NCI-H748 treated with DMSO at 0.1 percent for 48 hours (cell line): ENCODE results near the gene REV3L.
"Not testable (repeated sequence)": the region's sequence is repeated elsewhere in the genome, so short reads cannot be mapped to it uniquely, and the experiment has no call there.

Experiments
- DNase-seq: peaks from one replicate; lab custom pipeline; 2025; lab: John Stamatoyannopoulos, UW

REV3L gene

DNA sequence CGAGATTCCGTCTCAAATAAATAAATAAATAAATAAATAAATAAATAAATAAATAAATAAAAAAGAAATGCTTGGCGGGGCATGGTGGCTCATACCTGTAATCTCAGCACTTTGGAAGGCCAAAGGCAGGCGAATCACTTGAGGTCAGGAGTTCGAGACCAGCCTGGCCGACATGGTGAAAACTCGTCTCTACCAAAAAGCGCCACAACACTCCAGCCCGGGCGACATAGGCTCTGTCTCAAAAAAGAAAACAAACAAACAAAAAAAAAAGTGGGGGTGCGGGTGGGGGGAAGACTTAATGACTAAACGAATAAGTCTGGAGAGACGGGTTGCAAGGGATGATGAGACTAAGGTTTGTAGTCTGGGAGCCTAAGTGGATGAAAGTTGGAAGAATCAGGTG, 225.0 kb downstream of the REV3L start:
- no peak for DNase-seq

DNA sequence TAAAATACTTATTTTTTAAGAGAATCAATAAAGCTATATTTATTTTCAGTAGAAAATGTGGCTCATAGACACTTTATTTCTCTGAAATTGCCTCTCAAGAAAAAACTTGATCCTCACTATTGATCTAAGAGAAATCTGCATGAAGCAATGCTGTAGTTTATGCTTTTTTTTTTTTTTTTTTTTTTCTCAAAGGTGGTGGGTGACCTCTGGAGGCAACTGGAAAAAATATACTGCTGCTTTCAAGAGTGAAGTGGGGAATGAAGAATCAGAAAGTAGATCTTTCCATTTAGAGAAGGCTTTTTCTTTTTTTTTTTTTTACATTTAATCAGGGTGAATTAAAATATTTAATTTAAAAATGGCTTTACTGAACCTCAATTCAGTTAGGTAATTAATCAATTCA, 226.4 kb downstream of the REV3L start:
- DNase-seq, result no peak

DNA sequence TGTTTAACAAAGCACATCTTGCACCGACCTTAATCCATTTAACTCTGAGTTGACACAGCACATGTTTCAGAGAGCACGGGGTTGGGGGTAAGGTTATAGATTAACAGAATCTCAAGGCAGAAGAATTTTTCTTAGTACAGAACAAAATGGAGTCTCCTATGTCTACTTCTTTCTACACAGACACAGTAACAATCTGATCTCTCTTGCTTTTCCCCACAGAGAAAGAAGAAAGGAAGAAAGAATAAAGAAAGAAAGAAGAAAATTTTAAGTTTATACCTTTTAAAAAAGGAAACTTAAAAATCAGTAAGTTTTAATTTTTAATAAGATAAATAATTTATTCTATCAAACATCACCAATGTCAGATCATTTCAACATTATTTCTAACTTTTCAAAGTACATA, 227.2 kb downstream of the REV3L start:
- DNase-seq, result not testable (repeated sequence)

DNA sequence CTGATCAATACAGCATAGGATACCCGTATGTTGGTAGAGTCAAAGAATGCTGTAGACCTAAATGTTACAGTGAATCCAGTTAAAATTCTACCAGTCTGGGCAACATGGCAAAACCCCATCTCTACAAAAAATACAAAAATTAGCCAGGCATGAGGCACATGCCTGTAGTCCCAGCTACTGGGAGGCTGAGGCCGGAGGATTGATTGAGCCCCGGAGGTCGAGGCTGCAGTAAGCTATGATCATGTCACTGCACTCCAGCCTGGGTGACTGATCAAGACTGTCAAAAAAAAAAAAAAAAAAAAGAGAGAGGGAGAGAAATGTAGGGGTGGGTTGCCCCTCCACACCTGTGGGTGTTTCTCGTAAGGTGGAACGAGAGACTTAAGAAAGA, 228.2 kb downstream of the REV3L start:
- DNase-seq, result no peak

DNA sequence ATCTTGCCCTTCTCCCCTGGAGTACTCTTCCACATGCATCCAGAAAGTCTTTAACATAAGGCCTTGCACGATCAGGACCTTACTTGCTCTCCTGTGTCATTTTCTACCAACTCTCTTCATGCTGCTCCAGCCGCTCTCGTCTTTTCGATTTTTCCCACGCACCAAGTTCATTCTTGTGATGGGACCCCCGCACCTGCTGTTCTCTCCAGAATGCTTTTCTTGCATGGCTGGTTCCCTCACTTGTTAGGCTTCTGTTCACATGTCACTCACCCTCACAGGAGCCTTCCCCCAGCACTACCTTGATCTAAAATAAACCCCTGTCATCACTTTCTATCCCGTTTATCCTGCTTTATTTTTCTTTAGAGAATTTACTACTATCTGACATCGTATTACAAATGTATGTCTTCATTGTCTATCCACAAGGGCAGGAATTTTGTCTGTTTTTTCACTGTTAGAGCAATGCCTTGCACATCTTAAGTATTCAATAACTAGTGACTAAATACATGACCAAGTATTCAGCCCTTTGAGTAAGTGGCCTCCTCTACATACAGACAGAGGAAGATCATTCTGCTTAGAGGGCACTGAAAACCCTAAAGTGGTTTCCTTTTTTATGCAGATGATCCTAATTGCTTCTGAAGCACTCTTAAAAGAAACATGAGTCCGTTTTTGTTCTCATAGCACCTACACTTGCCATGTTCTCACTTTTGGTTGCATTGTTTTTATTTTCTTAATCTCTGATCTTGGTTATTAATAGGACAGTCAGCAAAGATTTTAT, 228.8 kb downstream of the REV3L start:
- DNase-seq, result no peak

DNA sequence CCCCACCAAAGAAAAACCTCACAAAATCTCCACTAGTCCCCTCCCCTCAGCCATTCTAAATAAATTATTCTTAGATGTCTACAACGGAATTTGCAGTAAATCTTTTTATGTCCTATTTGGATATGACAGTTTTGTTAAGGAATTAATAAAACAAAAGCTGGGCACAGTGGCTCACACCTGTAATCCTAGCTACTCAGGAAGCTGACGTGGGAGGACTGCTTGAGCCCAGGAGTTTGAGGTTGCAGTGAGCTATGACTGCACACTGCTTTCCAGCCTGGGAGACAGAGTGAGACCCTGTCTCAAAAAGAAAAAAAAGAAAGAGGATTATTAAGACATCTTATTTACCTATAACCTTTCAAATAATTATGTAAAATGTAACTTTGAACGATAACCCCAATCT, 230.3 kb downstream of the REV3L start:
- no peak for DNase-seq

DNA sequence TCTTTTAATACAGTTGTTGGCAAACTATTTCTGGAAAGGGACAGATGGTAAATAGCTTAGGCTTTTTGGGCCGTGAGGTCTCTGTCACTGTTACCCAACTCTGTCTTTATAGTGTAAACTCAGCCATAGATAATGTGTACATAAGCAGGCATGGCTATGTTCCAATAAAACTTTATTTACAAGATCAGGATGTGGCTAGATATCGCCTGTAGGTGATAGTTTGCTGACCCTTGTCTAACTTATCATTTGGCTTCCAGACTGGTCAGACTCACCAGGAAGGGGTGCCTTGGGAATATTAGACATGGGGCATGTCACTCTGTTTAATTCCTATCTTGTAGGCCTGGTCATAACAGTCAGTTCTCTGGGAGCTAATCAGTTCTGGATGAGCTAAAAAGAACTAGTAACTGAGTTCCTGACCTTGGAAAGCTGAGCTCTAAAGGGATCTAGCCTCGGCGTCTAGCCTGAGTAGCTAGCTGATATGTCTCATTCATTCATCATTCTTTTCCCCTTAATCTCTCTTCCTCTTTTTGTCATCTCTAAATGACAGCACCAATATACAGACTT, 232.1 kb downstream of the REV3L start:
- DNase-seq, result no peak
